Activated CD8-positive, alpha-beta T cell treated with anti-CD3 and anti-CD28 coated beads for 36 hours (primary cell): Measurements from ENCODE around the gene FNIP2. TPM values are rescaled to one million over a fixed set of nuclear protein-coding genes. Genes with fewer than 3 reads are reported as not detected.

ENCODE experiments used
- ATAC-seq: fragments of 200-7000 bp; cut with Tn5 transposase; one replicate; pipeline ENCODE4 v1.10.0; 2021; ENCODE audit warnings: mild to moderate bottlenecking, moderate library complexity
- CTCF ChIA-PET: fragments of 350-600 bp; sonication (Branson Sonifier 250); formaldehyde crosslinking; loops from one replicate; lab custom pipeline; 2021; ENCODE audit warnings: antibody characterized with exemption; lab: Charles Lee
- POLR2A ChIA-PET: fragments of 350-600 bp; sonication (Branson Sonifier 250); formaldehyde crosslinking; loops from one replicate; lab custom pipeline; 2021; ENCODE audit warnings: antibody characterized with exemption; lab: Charles Lee
- DNase-seq: peaks from one replicate; pipeline ENCODE4 v3.0.0-alpha.2; 2020
- H3K27ac Mint-ChIP-seq: one replicate; pipeline ENCODE4 v1.8.0; 2021; ENCODE audit warnings: mild to moderate bottlenecking, mixed read lengths
- H3K27me3 Mint-ChIP-seq: one replicate; pipeline ENCODE4 v1.8.0; 2021; ENCODE audit warnings: mixed read lengths
- H3K36me3 Mint-ChIP-seq: one replicate; pipeline ENCODE4 v1.8.0; 2021; ENCODE audit warnings: low read depth, mixed read lengths
- H3K4me1 Mint-ChIP-seq: one replicate; pipeline ENCODE4 v1.8.0; 2021; ENCODE audit warnings: low read depth, mixed read lengths
- H3K4me3 Mint-ChIP-seq: one replicate; pipeline ENCODE4 v1.8.0; 2021; ENCODE audit warnings: mild to moderate bottlenecking, moderate library complexity, mixed read lengths
- H3K9me3 Mint-ChIP-seq: one replicate; pipeline ENCODE4 v1.8.0; 2021; ENCODE audit warnings: mixed read lengths
- intact Hi-C: fragments of 100-400 bp; cut with micrococcal nuclease; formaldehyde crosslinking; loops from one replicate; pipeline ENCODE4 v1.10.0; 2022
- total RNA-seq, 2 experiments: library from RNA; stranded (reverse); gene quantifications; one replicate each; pipeline ENCODE4 v1.2.3, GENCODE V29; 2021
- TF ChIP-seq, protein P1 (sequence below): fragments of 200-600 bp; IDR thresholded peaks from one replicate; pipeline ENCODE4 v1.8.0; 2022; ENCODE audit warnings: antibody characterized with exemption, mild to moderate bottlenecking

The FNIP2 gene
- total RNA-seq, 2 experiments from 2014 or later: 11.2 to 11.7 TPM

GRCh38 chr4:158819942-158820786 lies 51.3 kb downstream of the FNIP2 start:
- ATAC-seq: no peak
- Mint-ChIP-seq H3K27ac (no peak overlapping the region), H3K4me1 (peaks cover 42% of the 10 kb centered on the region), H3K9me3 (no peaks in the 10 kb centered on the region), H3K36me3 (no peaks in the 10 kb centered on the region), H3K27me3 (no peaks in the 10 kb centered on the region), H3K4me3 (no peak overlapping the region)
- no peak for DNase-seq
- intact Hi-C loops: loop anchor here (10.0 kb wide), 1 partner anchor 95 kb away; the partner anchor contains the start of gene PPID
- TF ChIP-seq, protein P1, sequence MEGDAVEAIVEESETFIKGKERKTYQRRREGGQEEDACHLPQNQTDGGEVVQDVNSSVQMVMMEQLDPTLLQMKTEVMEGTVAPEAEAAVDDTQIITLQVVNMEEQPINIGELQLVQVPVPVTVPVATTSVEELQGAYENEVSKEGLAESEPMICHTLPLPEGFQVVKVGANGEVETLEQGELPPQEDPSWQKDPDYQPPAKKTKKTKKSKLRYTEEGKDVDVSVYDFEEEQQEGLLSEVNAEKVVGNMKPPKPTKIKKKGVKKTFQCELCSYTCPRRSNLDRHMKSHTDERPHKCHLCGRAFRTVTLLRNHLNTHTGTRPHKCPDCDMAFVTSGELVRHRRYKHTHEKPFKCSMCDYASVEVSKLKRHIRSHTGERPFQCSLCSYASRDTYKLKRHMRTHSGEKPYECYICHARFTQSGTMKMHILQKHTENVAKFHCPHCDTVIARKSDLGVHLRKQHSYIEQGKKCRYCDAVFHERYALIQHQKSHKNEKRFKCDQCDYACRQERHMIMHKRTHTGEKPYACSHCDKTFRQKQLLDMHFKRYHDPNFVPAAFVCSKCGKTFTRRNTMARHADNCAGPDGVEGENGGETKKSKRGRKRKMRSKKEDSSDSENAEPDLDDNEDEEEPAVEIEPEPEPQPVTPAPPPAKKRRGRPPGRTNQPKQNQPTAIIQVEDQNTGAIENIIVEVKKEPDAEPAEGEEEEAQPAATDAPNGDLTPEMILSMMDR: no peak
- CTCF ChIA-PET: interaction anchor here (0.9 kb wide), 1 partner anchor 31 kb away, joined by 3 read pairs; no protein-coding TSS in a partner anchor
- POLR2A ChIA-PET: no interaction called here

DNA sequence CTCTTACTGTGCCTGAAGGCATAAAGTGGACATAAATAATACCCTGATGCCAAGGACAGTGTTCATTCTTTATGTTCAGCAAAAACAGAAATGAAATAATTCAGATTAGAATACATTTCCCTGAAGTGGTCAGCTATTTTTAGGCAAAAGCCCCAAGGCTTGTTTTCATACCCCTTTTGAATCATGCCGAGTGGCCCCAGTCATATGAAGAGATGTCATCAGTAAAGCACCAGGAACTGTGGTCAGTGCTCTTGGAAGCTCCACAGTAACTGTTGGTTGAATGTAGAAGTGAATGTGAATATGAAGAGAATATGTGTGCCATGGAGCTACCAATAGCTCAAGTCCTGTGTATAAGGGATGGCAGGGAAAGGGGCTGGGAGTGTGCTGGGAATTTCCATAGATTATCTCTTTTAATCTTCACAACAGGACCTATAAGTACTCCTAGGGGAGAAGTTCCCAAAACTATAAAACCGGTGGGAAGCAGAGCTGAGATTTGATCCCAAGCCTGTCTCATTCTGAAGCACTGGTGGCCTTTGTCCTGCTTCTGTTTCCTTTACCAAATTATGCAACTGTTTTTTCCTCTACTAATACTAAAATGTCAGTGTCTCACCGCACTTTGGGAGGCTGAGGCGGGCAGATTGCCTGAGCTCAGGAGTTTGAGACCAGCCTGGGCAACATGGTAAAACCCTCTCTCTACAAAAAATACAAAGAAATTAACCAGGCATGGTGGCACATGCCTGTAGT lies 52.6 kb downstream of the FNIP2 start:
- ATAC-seq (peak; percentile 50), DNase-seq (peak; percentile 19)
- CTCF ChIA-PET: interaction anchor here (0.8 kb wide), 1 partner anchor 12 kb away, joined by 3 read pairs; no protein-coding TSS in a partner anchor
- Mint-ChIP-seq H3K36me3 (no peaks in the 10 kb centered on the region), H3K9me3 (no peaks in the 10 kb centered on the region), H3K4me3 (no peak overlapping the region), H3K27ac (no peak overlapping the region), H3K27me3 (no peaks in the 10 kb centered on the region), H3K4me1 (peaks cover 54% of the 10 kb centered on the region)
- intact Hi-C loops: loop anchor here (10.0 kb wide), 1 partner anchor 97 kb away; the partner anchor contains the start of gene PPID
- TF ChIP-seq, protein P1: no peak
- POLR2A ChIA-PET: interaction anchor here (0.6 kb wide), 1 partner anchor 23 kb away, joined by 3 read pairs; no protein-coding TSS in a partner anchor

DNA sequence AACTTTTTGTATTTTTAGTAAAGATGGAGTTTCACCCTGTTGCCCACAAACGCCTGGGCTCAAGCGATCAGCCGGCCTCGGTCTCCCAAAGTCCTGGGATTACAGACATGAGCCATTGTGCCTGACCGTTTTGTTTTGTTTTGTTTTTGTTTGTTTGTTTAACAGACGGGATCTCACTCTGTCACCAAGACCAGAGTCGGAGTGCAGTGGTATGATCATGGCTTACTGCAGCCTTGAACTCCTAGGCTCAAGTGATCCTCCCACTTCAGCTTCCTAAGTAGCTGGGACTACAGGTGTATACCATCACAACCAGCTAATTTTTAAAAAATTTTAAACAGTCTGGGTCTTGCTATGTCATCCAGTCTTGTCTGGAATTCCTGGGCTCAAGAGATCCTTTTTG lies 53.5 kb downstream of the FNIP2 start:
- no peaks in the 10 kb centered on the region for H3K9me3 Mint-ChIP-seq
- no peak overlapping the region for H3K4me3 Mint-ChIP-seq
- TF ChIP-seq, protein P1: no peak
- H3K27me3 Mint-ChIP-seq: no peaks in the 10 kb centered on the region
- intact Hi-C loops: loop anchor here (10.0 kb wide), 1 partner anchor 98 kb away; the partner anchor contains the start of gene PPID
- H3K27ac Mint-ChIP-seq: no peak overlapping the region
- peaks cover 5% of the 10 kb centered on the region for H3K36me3 Mint-ChIP-seq
- CTCF ChIA-PET: interaction anchor here (0.8 to 2.0 kb wide), 2 partner anchors 11 to 13 kb away, joined by 3 to 8 read pairs; no protein-coding TSS in a partner anchor
- ATAC-seq (no peak), DNase-seq (no peak)
- POLR2A ChIA-PET: no interaction called here
- H3K4me1 Mint-ChIP-seq: peaks cover 56% of the 10 kb centered on the region

GRCh38 chr4:158823461-158823873 lies 54.6 kb downstream of the FNIP2 start:
- Mint-ChIP-seq H3K36me3 (peaks cover 7% of the 10 kb centered on the region), H3K9me3 (no peaks in the 10 kb centered on the region), H3K27me3 (no peaks in the 10 kb centered on the region), H3K4me3 (no peak overlapping the region), H3K27ac (no peak overlapping the region), H3K4me1 (peaks cover 53% of the 10 kb centered on the region)
- TF ChIP-seq, protein P1: no peak
- POLR2A ChIA-PET: interaction anchor here (0.7 kb wide), 1 partner anchor 173 kb away, joined by 3 read pairs; no protein-coding TSS in a partner anchor
- ATAC-seq: peak; percentile 60
- DNase-seq: peak; percentile 6
- intact Hi-C loops: loop anchor here (10.0 kb wide), 1 partner anchor 99 kb away; the partner anchor contains the start of gene PPID
- CTCF ChIA-PET: interaction anchor here (0.9 to 2.0 kb wide), 3 partner anchors 12 to 51 kb away, joined by 3 to 8 read pairs (median 4); no protein-coding TSS in a partner anchor
